GM21515 (cell line): ENCODE measurements around the gene ZNF407.

Source experiments
- ATAC-seq: cut with Tn5 transposase; IDR thresholded peaks from one replicate; pipeline ENCODE4 v1.9.1; 2021; ENCODE audit not compliant: unreplicated experiment

ZNF407 gene

GRCh38 chr18:74626049-74626874, 28.6 kb downstream of the ZNF407 start:
- no peak for ATAC-seq

- no peak for ATAC-seq
Measured at GRCh38 chr18:74630804-74631203, 33.1 kb downstream of the ZNF407 start.

GRCh38 chr18:74631212-74631611, 33.5 kb downstream of the ZNF407 start:
- ATAC-seq = no peak

- ATAC-seq = no peak
Measured at GRCh38 chr18:74631623-74632350, 34.1 kb downstream of the ZNF407 start.

- ATAC-seq = no peak
Measured at GRCh38 chr18:74632351-74632679, 34.6 kb downstream of the ZNF407 start.

- no peak for ATAC-seq
Measured at GRCh38 chr18:74632856-74633255, 35.2 kb downstream of the ZNF407 start.

- ATAC-seq = no peak
Measured at GRCh38 chr18:74633652-74634352, 36.1 kb downstream of the ZNF407 start.

- no peak for ATAC-seq
Measured at GRCh38 chr18:74635224-74635975, 37.7 kb downstream of the ZNF407 start.

GRCh38 chr18:74637070-74637469, 39.4 kb downstream of the ZNF407 start:
- ATAC-seq = no peak

- no peak for ATAC-seq
Measured at GRCh38 chr18:74638210-74638609, 40.5 kb downstream of the ZNF407 start.

- no peak for ATAC-seq
Measured at GRCh38 chr18:74644713-74645112, 47.0 kb downstream of the ZNF407 start.

GRCh38 chr18:74645679-74646078, 48.0 kb downstream of the ZNF407 start:
- no peak for ATAC-seq

- no peak for ATAC-seq
Measured at GRCh38 chr18:74651327-74652128, 53.9 kb downstream of the ZNF407 start.

GRCh38 chr18:74652392-74652988, 54.8 kb downstream of the ZNF407 start:
- peak; percentile 63 for ATAC-seq

GRCh38 chr18:74654638-74655037, 57.0 kb downstream of the ZNF407 start:
- no peak for ATAC-seq

- ATAC-seq = no peak
Measured at GRCh38 chr18:74661008-74661407, 63.3 kb downstream of the ZNF407 start.

GRCh38 chr18:74661691-74662090, 64.0 kb downstream of the ZNF407 start:
- no peak for ATAC-seq

- no peak for ATAC-seq
Measured at GRCh38 chr18:74662622-74663021, 65.0 kb downstream of the ZNF407 start.

- no peak for ATAC-seq
Measured at GRCh38 chr18:74665346-74665745, 67.7 kb downstream of the ZNF407 start.

GRCh38 chr18:74665905-74666304, 68.2 kb downstream of the ZNF407 start:
- no peak for ATAC-seq
